Measurements from ENCODE around the gene ABCF2. TPM values are rescaled to one million over a fixed set of nuclear protein-coding genes. Genes with fewer than 3 reads are reported as not detected.

The ABCF2 gene
- total and polyA plus RNA-seq, 2 of the 13 experiments (the other 11 are each of a cell fraction or from before 2014, with no cell fraction given) = 16.3 to 42.5 TPM

DNA sequence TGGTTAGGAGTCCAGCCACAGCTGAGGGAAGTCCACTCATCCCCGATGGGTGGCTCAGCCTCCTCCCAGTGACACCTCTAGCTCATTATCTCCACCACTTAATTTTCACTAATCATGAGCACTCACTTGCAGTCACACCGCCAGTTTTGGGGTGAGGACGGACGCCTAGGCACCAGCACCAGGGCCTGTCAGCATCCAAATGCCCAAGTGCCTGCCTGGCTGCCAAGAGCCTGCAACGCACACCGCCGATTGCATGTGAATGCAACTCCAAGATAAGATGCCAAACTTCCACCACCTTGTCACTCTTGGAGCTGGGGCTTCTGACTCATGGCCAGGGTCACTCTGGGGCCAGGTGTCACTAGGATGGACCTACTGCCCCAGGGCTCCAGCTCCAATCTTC is 45.9 kb upstream of the ABCF2 start:
- Histone ChIP-seq H3K27ac (ENCODE audit: extremely low read length, insufficient read depth, low read length) (no peak overlapping the region), H3K79me2 (ENCODE audit: insufficient read depth, low read length) (no peaks in the 10 kb centered on the region), H4K20me1 (ENCODE audit: insufficient read depth, low read length) (no peaks in the 10 kb centered on the region), H3K4me3 (replicated peaks in 1 of 3; ENCODE audit: insufficient read depth in 1 of 3, low read depth in 2 of 3, low read length in 3 of 3) (no peak overlapping the region), H3K27me3 (ENCODE audit: control insufficient read depth in 1 of 2, insufficient read depth in 2 of 2, low read length in 2 of 2) (peaks cover 1 to 56% of the 10 kb centered on the region in 2 experiments; a peak in 3 of 5 replicates), H2AFZ (ENCODE audit: low read length) (no peak overlapping the region), H3K4me2 (ENCODE audit: low read depth, low read length) (no peak overlapping the region), H3K4me1 (ENCODE audit: insufficient read depth, low read length) (peaks cover 18% of the 10 kb centered on the region), H3K9me3 (ENCODE audit: low read length) (no peaks in the 10 kb centered on the region), H3K36me3 (replicated peaks in 1 of 2; ENCODE audit: control insufficient read depth in 1 of 2, insufficient read depth in 2 of 2, low read length in 2 of 2) (no peaks in the 10 kb centered on the region), H3K9ac (ENCODE audit: insufficient read depth, low read depth, low read length) (no peak overlapping the region)
- in situ Hi-C loops (cut with HindIII; ENCODE audit: extremely low pct_ligation_motif_present, low pct_unique_long_range_greater_than_20kb) = no loop called here
- ChIA-PET POLR2A (no interaction called here), CTCF (ENCODE audit: low intra/inter-chr PET ratio, low total read pairs) (no interaction called here)
- DNase-seq (ENCODE audit: low spot score) (no peak), ATAC-seq (no peak), FAIRE-seq (no peak)
- WGBS (ENCODE audit: low lambda C conversion rate) = 49% methylated on average over 7 of the region's 7 CpGs
- BruUV-seq (replicated peaks) = no TSS peak
- intact Hi-C loops (cut with micrococcal nuclease; ENCODE audit: unreplicated experiment) = no loop called here
- TF ChIP-seq ZFYVE20 (CRISPR knock-in tag; IDR thresholded peaks at IDR 0.05; ENCODE audit: borderline replicate concordance, low read depth) (no peak), YEATS2 (CRISPR knock-in tag; IDR thresholded peaks at IDR 0.05; ENCODE audit: borderline replicate concordance) (no peak), KLF15 (CRISPR knock-in tag; IDR thresholded peaks at IDR 0.05; ENCODE audit: borderline replicate concordance) (no peak)

DNA sequence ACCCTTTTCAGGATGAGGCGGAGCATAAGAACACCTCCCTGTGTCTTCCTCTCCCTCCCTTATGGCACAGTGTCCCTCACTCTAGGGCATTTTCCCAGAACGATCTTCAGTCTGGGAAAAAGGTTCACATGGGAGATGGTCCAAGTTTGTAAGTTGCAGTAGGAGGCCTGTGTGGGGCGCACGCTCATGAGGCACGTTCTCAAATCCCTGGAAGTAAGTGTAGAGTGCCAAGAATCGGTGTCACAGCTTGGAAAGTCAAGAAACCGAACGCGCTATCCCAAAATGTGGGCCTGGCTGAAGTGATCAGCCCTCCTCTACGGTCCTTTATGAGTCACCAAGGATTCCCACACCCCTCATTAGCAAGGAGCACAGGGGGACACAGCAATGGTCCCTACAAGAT is 45.4 kb upstream of the ABCF2 start:
- no TSS peak for BruUV-seq (replicated peaks)
- Histone ChIP-seq H3K79me2 (ENCODE audit: insufficient read depth, low read length) (no peaks in the 10 kb centered on the region), H3K4me2 (ENCODE audit: low read depth, low read length) (0 out of 2 replicates have a peak overlapping the region, but pooled peaks have one; percentile 2), H3K27ac (ENCODE audit: extremely low read length, insufficient read depth, low read length) (no peak overlapping the region), H3K4me3 (replicated peaks in 1 of 3; ENCODE audit: insufficient read depth in 1 of 3, low read depth in 2 of 3, low read length in 3 of 3) (no peak overlapping the region), H4K20me1 (ENCODE audit: insufficient read depth, low read length) (no peaks in the 10 kb centered on the region), H2AFZ (ENCODE audit: low read length) (no peak overlapping the region), H3K4me1 (ENCODE audit: insufficient read depth, low read length) (peaks cover 13% of the 10 kb centered on the region), H3K27me3 (ENCODE audit: control insufficient read depth in 1 of 2, insufficient read depth in 2 of 2, low read length in 2 of 2) (peaks cover 1 to 51% of the 10 kb centered on the region in 2 experiments; a peak in 3 of 5 replicates), H3K9me3 (ENCODE audit: low read length) (no peaks in the 10 kb centered on the region), H3K9ac (ENCODE audit: insufficient read depth, low read depth, low read length) (no peak overlapping the region), H3K36me3 (replicated peaks in 1 of 2; ENCODE audit: control insufficient read depth in 1 of 2, insufficient read depth in 2 of 2, low read length in 2 of 2) (no peaks in the 10 kb centered on the region)
- intact Hi-C loops (cut with micrococcal nuclease; ENCODE audit: unreplicated experiment) (no loop called here), in situ Hi-C loops (cut with HindIII; ENCODE audit: extremely low pct_ligation_motif_present, low pct_unique_long_range_greater_than_20kb) (no loop called here)
- no peak for ATAC-seq
- CTCF ChIA-PET (ENCODE audit: low intra/inter-chr PET ratio, low total read pairs) = no interaction called here
- POLR2A ChIA-PET = no interaction called here
- DNase-seq (ENCODE audit: low spot score) = no peak
- no peak for FAIRE-seq
- no peak for TF ChIP-seq HCFC1 (IDR thresholded peaks at IDR 0.05; ENCODE audit: low read depth, low read length)
- TF ChIP-seq EP300 (IDR thresholded peaks at IDR 0.05; ENCODE audit: low read depth in 2 of 2, low read length in 2 of 2) = no peak
- TF ChIP-seq EP300 (CRISPR knock-in tag; IDR thresholded peaks at IDR 0.05; ENCODE audit: borderline replicate concordance) = no peak
- 60% methylated on average over 9 of the region's 10 CpGs for WGBS (ENCODE audit: low lambda C conversion rate)
